Rectal smooth muscle tissue (tissue), 1 donor: ENCODE data around the gene SLC2A11.
"Not testable (repeated sequence)": the region's sequence is repeated elsewhere in the genome, so short reads cannot be mapped to it uniquely, and the experiment has no call there.

Experiments used
- H3K27ac ChIP-seq: one replicate; pipeline ENCODE4 v1.7.0; 2013; ENCODE audit warnings: low read depth, low read length, inconsistent platforms
- H3K27me3 ChIP-seq: one replicate; pipeline ENCODE4 v1.7.0; 2013; ENCODE audit warnings: low read length; ENCODE audit not compliant: control insufficient read depth, insufficient read depth
- H3K36me3 ChIP-seq: one replicate; pipeline ENCODE4 v1.7.0; 2013; ENCODE audit warnings: low read length; ENCODE audit not compliant: control insufficient read depth, insufficient read depth
- H3K4me1 ChIP-seq: one replicate; pipeline ENCODE4 v1.7.0; 2013; ENCODE audit warnings: low read length; ENCODE audit not compliant: control insufficient read depth, insufficient read depth
- H3K4me3 ChIP-seq: one replicate; pipeline ENCODE4 v1.7.0; 2013; ENCODE audit warnings: low read length
- H3K9ac ChIP-seq: one replicate; pipeline ENCODE4 v1.7.0; 2013; ENCODE audit warnings: low read length

SLC2A11 gene

GRCh38 chr22:23899042-23899745 lies 41.5 kb downstream of the SLC2A11 start:
- no peak overlapping the region for H3K4me3 ChIP-seq
- H3K27me3 ChIP-seq, result no peaks in the 10 kb centered on the region
- no peak overlapping the region for H3K9ac ChIP-seq
- H3K4me1 ChIP-seq, result no peaks in the 10 kb centered on the region
- no peak overlapping the region for H3K27ac ChIP-seq
- no peaks in the 10 kb centered on the region for H3K36me3 ChIP-seq

- not testable (repeated sequence) for H3K9ac ChIP-seq, H3K4me1 ChIP-seq, H3K27ac ChIP-seq, H3K36me3 ChIP-seq, H3K27me3 ChIP-seq, H3K4me3 ChIP-seq
Measured at GRCh38 chr22:23900227-23900626, 42.6 kb downstream of the SLC2A11 start.

GRCh38 chr22:23901600-23901999 lies 43.9 kb downstream of the SLC2A11 start:
- no peaks in the 10 kb centered on the region for H3K4me1 ChIP-seq
- no peaks in the 10 kb centered on the region for H3K36me3 ChIP-seq
- no peaks in the 10 kb centered on the region for H3K27me3 ChIP-seq
- H3K27ac ChIP-seq, result no peak overlapping the region
- no peak overlapping the region for H3K4me3 ChIP-seq
- no peak overlapping the region for H3K9ac ChIP-seq

DNA sequence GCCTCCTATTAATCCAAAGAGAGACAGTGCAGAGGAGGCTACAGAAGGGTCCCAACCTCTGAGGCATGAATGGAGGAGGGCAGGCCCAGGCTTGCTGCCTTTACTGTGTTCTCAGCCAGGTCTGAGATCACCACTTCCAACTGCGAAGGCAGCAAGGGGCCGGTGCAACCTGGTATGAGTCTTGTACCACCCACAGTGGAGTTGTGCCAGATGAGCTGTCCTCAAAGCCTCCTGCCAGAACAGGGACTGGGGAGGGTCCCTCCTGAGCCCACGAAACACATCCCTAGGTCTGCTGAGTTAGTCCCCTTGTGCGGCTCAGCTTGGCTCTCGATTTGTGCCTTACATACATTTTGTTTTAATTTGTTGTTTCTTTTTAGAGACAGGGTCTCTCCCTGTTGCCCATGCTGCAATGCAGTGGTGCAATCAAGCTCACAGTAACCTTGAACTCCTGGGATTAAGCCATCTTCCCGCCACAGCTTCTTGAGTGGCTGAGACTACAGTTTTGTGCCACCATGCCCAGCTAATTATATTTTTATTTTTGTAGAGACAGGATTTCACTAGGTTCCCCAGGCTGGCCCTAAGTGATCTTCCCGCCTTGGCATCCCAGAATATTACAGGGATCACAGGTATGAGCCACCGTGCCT lies 45.8 kb downstream of the SLC2A11 start:
- no peak overlapping the region for H3K27ac ChIP-seq
- no peaks in the 10 kb centered on the region for H3K36me3 ChIP-seq
- H3K4me3 ChIP-seq, result no peak overlapping the region
- no peaks in the 10 kb centered on the region for H3K27me3 ChIP-seq
- no peaks in the 10 kb centered on the region for H3K4me1 ChIP-seq
- no peak overlapping the region for H3K9ac ChIP-seq

DNA sequence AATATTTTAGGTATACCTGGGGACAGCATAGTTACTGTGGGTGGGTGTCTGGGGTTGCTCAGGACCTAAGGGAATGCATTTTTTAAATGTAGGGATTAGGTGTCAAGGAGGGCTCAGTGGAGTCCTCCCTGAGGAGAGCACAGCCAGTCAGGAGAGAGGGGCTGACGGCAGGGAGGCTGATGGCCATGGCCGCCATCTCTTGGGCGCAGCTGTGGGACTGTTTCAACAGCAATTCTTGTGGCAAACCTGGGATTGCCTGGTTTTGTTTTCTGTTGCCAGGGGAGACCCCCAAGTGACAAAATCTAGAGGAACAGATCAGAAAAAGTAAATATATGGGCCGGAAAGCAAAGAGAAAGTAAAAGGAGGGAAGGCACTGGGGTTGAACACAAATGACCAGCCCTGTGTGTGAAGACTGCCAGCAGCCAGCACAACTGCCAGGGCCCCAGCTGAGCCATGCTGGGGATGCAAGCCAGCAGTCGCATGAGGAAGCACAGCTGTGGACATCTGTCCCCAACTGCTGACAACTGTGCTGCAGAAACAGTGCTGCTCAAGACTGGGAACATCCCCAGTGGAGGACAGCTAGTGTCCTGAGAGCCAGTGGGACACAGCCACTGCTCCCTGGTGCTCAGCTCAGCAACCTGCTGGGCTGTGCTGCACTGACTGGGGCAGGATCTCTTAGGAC lies 47.0 kb downstream of the SLC2A11 start:
- no peaks in the 10 kb centered on the region for H3K4me1 ChIP-seq
- no peaks in the 10 kb centered on the region for H3K27me3 ChIP-seq
- no peaks in the 10 kb centered on the region for H3K36me3 ChIP-seq
- no peak overlapping the region for H3K4me3 ChIP-seq
- no peak overlapping the region for H3K27ac ChIP-seq
- no peak overlapping the region for H3K9ac ChIP-seq

GRCh38 chr22:23906641-23907040 lies 49.0 kb downstream of the SLC2A11 start:
- Histone ChIP-seq H3K27ac (no peak overlapping the region), H3K4me3 (no peak overlapping the region), H3K9ac (no peak overlapping the region), H3K27me3 (no peaks in the 10 kb centered on the region), H3K4me1 (no peaks in the 10 kb centered on the region), H3K36me3 (no peaks in the 10 kb centered on the region)

- H3K4me3 ChIP-seq, H3K27ac ChIP-seq, H3K36me3 ChIP-seq, H3K27me3 ChIP-seq, H3K4me1 ChIP-seq, H3K9ac ChIP-seq: not testable (repeated sequence)
Measured at GRCh38 chr22:23907423-23907822, 49.7 kb downstream of the SLC2A11 start.

DNA sequence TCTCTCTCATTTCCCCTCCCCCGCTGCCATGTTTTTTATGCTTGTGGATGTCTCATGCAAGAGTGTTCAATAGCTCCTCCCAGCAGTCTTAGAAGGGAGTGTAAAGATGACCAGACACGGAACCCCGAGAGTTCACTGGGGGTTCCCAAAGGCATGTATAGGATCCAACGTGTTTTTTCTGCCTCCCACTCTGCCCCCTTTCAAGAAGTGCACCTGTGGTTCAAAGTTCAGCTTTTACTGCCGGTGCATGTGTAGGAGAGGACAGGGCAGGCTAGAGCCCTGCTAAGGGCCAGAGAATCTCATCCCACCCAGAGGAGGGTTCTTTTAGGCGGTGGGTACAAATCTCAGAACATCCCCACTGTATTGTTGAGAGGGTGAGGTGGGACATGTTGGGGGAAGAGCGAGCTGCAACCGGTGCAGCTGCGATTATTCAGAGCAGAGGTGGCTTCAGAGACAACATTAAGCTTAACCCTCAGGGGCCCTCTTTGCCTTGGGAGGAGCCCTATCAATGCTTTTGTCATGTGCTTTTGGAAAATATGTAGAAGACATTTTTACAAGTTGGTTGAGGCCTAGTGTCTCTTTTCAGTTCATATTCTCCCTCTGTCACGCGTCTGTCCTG lies 51.0 kb downstream of the SLC2A11 start:
- no peak overlapping the region for H3K4me3 ChIP-seq
- H3K4me1 ChIP-seq, result peaks cover 5% of the 10 kb centered on the region

GRCh38 chr22:23909296-23909898 lies 51.7 kb downstream of the SLC2A11 start:
- H3K4me3 ChIP-seq, result no peak overlapping the region
- peaks cover 5% of the 10 kb centered on the region for H3K4me1 ChIP-seq
- H3K27me3 ChIP-seq, result no peaks in the 10 kb centered on the region
- H3K36me3 ChIP-seq, result no peaks in the 10 kb centered on the region
- no peak overlapping the region for H3K27ac ChIP-seq
- H3K9ac ChIP-seq, result no peak overlapping the region

More for the DNA sequence above, 51.0 kb downstream of the SLC2A11 start:
- H3K27ac ChIP-seq, result no peak overlapping the region
- H3K9ac ChIP-seq, result no peak overlapping the region
- H3K36me3 ChIP-seq, result no peaks in the 10 kb centered on the region
- H3K27me3 ChIP-seq, result no peaks in the 10 kb centered on the region

GRCh38 chr22:23910496-23911190 lies 53.0 kb downstream of the SLC2A11 start:
- Histone ChIP-seq H3K9ac (no peak overlapping the region), H3K36me3 (no peaks in the 10 kb centered on the region), H3K27ac (no peak overlapping the region), H3K27me3 (no peaks in the 10 kb centered on the region), H3K4me3 (no peak overlapping the region), H3K4me1 (peaks cover 5% of the 10 kb centered on the region)

DNA sequence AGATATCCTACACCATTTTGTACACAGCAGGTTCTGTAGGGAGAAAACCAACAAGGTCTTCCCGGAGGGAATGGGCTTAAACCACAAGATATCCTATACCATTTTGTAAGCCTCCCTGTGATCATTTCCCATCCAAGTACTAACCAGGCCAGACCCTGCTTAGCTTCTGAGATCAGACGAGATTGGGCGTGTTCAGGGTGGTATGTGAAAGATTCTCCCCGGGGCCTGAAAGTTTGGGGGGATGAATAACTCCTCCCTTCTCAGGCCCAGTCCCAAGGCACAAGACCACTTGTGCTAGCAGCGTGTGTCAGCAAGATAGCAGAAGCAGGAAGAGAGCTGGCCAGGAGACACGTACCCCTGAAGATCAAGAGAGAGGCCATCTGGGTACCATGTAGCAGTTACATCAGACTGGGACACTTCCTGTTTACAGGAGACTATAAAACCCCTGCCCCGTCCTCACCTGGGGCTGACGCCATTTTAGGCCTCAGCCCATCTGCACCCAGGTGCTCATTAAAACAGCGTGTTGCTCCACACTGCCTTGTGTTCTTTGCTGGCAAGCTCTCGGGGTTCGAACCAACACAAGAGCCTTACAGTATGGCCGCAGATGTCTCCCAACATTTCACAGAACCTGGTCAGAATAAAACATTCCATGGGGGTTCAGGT lies 53.8 kb downstream of the SLC2A11 start:
- Histone ChIP-seq H3K27ac (no peak overlapping the region), H3K27me3 (no peaks in the 10 kb centered on the region), H3K4me1 (peaks cover 5% of the 10 kb centered on the region), H3K4me3 (no peak overlapping the region), H3K36me3 (no peaks in the 10 kb centered on the region), H3K9ac (no peak overlapping the region)
